Activated T-helper 2 cell treated with anti-CD3 and anti-CD28 coated beads, Interferon-gamma antibody, Interleukin-2, Interleukin-4, amounts not matched to agents 10 μg/mL and 5 μg/mL and 100 μg/mL, durations not matched to agents 14 hours and 24 hours and 36 hours (primary cell): ENCODE results near the gene CELA3A. TPM values are rescaled to one million over a fixed set of nuclear protein-coding genes. Genes with fewer than 3 reads are reported as not detected.
"Not testable (repeated sequence)": the region's sequence is repeated elsewhere in the genome, so short reads cannot be mapped to it uniquely, and the experiment has no call there.

Source experiments
- DNase-seq: peaks from one replicate; pipeline ENCODE4 v3.0.0; 2021; ENCODE audit warnings: low spot score
- H3K27ac Mint-ChIP-seq: one replicate; pipeline ENCODE4 v1.8.0; 2021; ENCODE audit warnings: mixed read lengths
- H3K27me3 Mint-ChIP-seq: one replicate; pipeline ENCODE4 v1.8.0; 2021; ENCODE audit warnings: low read depth, mixed read lengths
- H3K36me3 Mint-ChIP-seq: one replicate; pipeline ENCODE4 v1.8.0; 2021; ENCODE audit warnings: low read depth, mixed read lengths
- H3K4me1 Mint-ChIP-seq: one replicate; pipeline ENCODE4 v1.8.0; 2021; ENCODE audit warnings: low read depth, mixed read lengths
- H3K4me3 Mint-ChIP-seq: one replicate; pipeline ENCODE4 v1.8.0; 2021; ENCODE audit warnings: low read depth, mild to moderate bottlenecking, moderate library complexity, mixed read lengths
- H3K9me3 Mint-ChIP-seq: one replicate; pipeline ENCODE4 v1.8.0; 2021; ENCODE audit warnings: mixed read lengths
- intact Hi-C: fragments of 100-400 bp; cut with micrococcal nuclease; formaldehyde crosslinking; loops from one replicate; pipeline ENCODE4 v1.15.1; 2023
- total RNA-seq: library from RNA; stranded (reverse); gene quantifications from 2 replicates; pipeline ENCODE4 v1.2.3, GENCODE V29; 2022

The CELA3A gene
- total RNA-seq, 1 donor from 2014 or later = not detected

- H3K27ac Mint-ChIP-seq = peak overlapping the region; percentile 79
- H3K27me3 Mint-ChIP-seq = no peaks in the 10 kb centered on the region
- intact Hi-C loops = no loop called here
- no peaks in the 10 kb centered on the region for H3K36me3 Mint-ChIP-seq
- H3K4me3 Mint-ChIP-seq = peak overlapping the region; percentile 30
- DNase-seq = peak; percentile 30
- H3K9me3 Mint-ChIP-seq = no peaks in the 10 kb centered on the region
- H3K4me1 Mint-ChIP-seq = peaks cover 30% of the 10 kb centered on the region
These were observed 29.9 kb downstream of the CELA3A start for GRCh38 chr1:22031214-22031962.

GRCh38 chr1:22034834-22035233 lies 33.4 kb downstream of the CELA3A start:
- H3K27ac Mint-ChIP-seq, H3K9me3 Mint-ChIP-seq, DNase-seq, H3K36me3 Mint-ChIP-seq, H3K4me3 Mint-ChIP-seq, H3K27me3 Mint-ChIP-seq, intact Hi-C loops: not testable (repeated sequence)
- peaks cover 33% of the 10 kb centered on the region for H3K4me1 Mint-ChIP-seq

- H3K27ac Mint-ChIP-seq = peak overlapping the region; percentile 42
- H3K4me1 Mint-ChIP-seq = peaks cover 30% of the 10 kb centered on the region
- intact Hi-C loops = no loop called here
- H3K4me3 Mint-ChIP-seq = no peak overlapping the region
- no peak for DNase-seq
- no peaks in the 10 kb centered on the region for H3K27me3 Mint-ChIP-seq
- H3K36me3 Mint-ChIP-seq = no peaks in the 10 kb centered on the region
- H3K9me3 Mint-ChIP-seq = no peaks in the 10 kb centered on the region
These were observed 36.1 kb downstream of the CELA3A start for GRCh38 chr1:22037520-22037919.

- DNase-seq = no peak
- Mint-ChIP-seq H3K9me3 (no peaks in the 10 kb centered on the region), H3K4me1 (peaks cover 35% of the 10 kb centered on the region), H3K27me3 (no peaks in the 10 kb centered on the region), H3K27ac (peak overlapping the region; percentile 95), H3K4me3 (no peak overlapping the region), H3K36me3 (no peaks in the 10 kb centered on the region)
- intact Hi-C loops = no loop called here
These were observed 36.6 kb downstream of the CELA3A start for GRCh38 chr1:22038036-22038435.

GRCh38 chr1:22039594-22040285 lies 38.3 kb downstream of the CELA3A start:
- Mint-ChIP-seq H3K27ac (peak overlapping the region; percentile 95), H3K27me3 (no peaks in the 10 kb centered on the region), H3K9me3 (no peaks in the 10 kb centered on the region), H3K36me3 (no peaks in the 10 kb centered on the region), H3K4me1 (peaks cover 40% of the 10 kb centered on the region), H3K4me3 (peak overlapping the region; percentile 55)
- intact Hi-C loops = loop anchor here (1.0 kb wide), 2 partner anchors 9 to 14 kb away; no protein-coding TSS in a partner anchor
- DNase-seq = peak; percentile 92

GRCh38 chr1:22040286-22040623 lies 38.8 kb downstream of the CELA3A start:
- H3K27me3 Mint-ChIP-seq = no peaks in the 10 kb centered on the region
- DNase-seq = no peak
- H3K9me3 Mint-ChIP-seq = peaks cover 2% of the 10 kb centered on the region
- peak overlapping the region; percentile 95 for H3K27ac Mint-ChIP-seq
- H3K4me3 Mint-ChIP-seq = peak overlapping the region; percentile 55
- peaks cover 45% of the 10 kb centered on the region for H3K4me1 Mint-ChIP-seq
- H3K36me3 Mint-ChIP-seq = peaks cover 2% of the 10 kb centered on the region
- intact Hi-C loops = loop anchor here (1.0 kb wide), 1 partner anchor 8 kb away; no protein-coding TSS in a partner anchor

GRCh38 chr1:22041505-22041904 lies 40.0 kb downstream of the CELA3A start:
- intact Hi-C loops = no loop called here
- Mint-ChIP-seq H3K36me3 (peaks cover 5% of the 10 kb centered on the region), H3K27ac (peak overlapping the region; percentile 19), H3K9me3 (peaks cover 6% of the 10 kb centered on the region), H3K4me3 (no peak overlapping the region), H3K4me1 (peaks cover 50% of the 10 kb centered on the region), H3K27me3 (no peaks in the 10 kb centered on the region)
- no peak for DNase-seq

GRCh38 chr1:22043198-22043769 lies 41.8 kb downstream of the CELA3A start:
- peaks cover 53% of the 10 kb centered on the region for H3K4me1 Mint-ChIP-seq
- H3K4me3 Mint-ChIP-seq = no peak overlapping the region
- intact Hi-C loops = no loop called here
- peaks cover 5% of the 10 kb centered on the region for H3K36me3 Mint-ChIP-seq
- no peak overlapping the region for H3K27ac Mint-ChIP-seq
- no peak for DNase-seq
- no peaks in the 10 kb centered on the region for H3K27me3 Mint-ChIP-seq
- H3K9me3 Mint-ChIP-seq = peaks cover 6% of the 10 kb centered on the region

- Mint-ChIP-seq H3K4me1 (peaks cover 56% of the 10 kb centered on the region), H3K4me3 (no peak overlapping the region)
These were observed 43.4 kb downstream of the CELA3A start for GRCh38 chr1:22044690-22045420.

GRCh38 chr1:22045604-22046228 lies 44.3 kb downstream of the CELA3A start:
- peaks cover 49% of the 10 kb centered on the region for H3K4me1 Mint-ChIP-seq
- no peaks in the 10 kb centered on the region for H3K27me3 Mint-ChIP-seq
- H3K36me3 Mint-ChIP-seq = peaks cover 5% of the 10 kb centered on the region
- peaks cover 6% of the 10 kb centered on the region for H3K9me3 Mint-ChIP-seq
- no peak overlapping the region for H3K4me3 Mint-ChIP-seq
- DNase-seq = no peak
- peak overlapping the region; percentile 34 for H3K27ac Mint-ChIP-seq
- intact Hi-C loops = no loop called here

More at GRCh38 chr1:22044690-22045420, 43.4 kb downstream of the CELA3A start:
- H3K36me3 Mint-ChIP-seq = peaks cover 5% of the 10 kb centered on the region
- H3K27ac Mint-ChIP-seq = peak overlapping the region; percentile 34
- DNase-seq = no peak
- no peaks in the 10 kb centered on the region for H3K27me3 Mint-ChIP-seq
- intact Hi-C loops = no loop called here
- peaks cover 6% of the 10 kb centered on the region for H3K9me3 Mint-ChIP-seq

- Mint-ChIP-seq H3K36me3 (peaks cover 8% of the 10 kb centered on the region), H3K9me3 (peaks cover 6% of the 10 kb centered on the region), H3K4me3 (peak overlapping the region; percentile 9), H3K4me1 (peaks cover 39% of the 10 kb centered on the region), H3K27ac (peak overlapping the region; percentile 90), H3K27me3 (no peaks in the 10 kb centered on the region)
- DNase-seq = no peak
- intact Hi-C loops = loop anchor here (1.0 kb wide), 2 partner anchors 8 to 23 kb away; no protein-coding TSS in a partner anchor
These were observed 47.1 kb downstream of the CELA3A start for GRCh38 chr1:22048351-22049192.
